GM21737 (cell line): ENCODE measurements around the gene PYCARD.
"Not testable (repeated sequence)": the region's sequence is repeated elsewhere in the genome, so short reads cannot be mapped to it uniquely, and the experiment has no call there.

Source experiments
- ATAC-seq: cut with Tn5 transposase; IDR thresholded peaks from one replicate; pipeline ENCODE4 v1.9.1; 2021; ENCODE audit warnings: mild to moderate bottlenecking, moderate library complexity; ENCODE audit not compliant: unreplicated experiment

Gene PYCARD

DNA sequence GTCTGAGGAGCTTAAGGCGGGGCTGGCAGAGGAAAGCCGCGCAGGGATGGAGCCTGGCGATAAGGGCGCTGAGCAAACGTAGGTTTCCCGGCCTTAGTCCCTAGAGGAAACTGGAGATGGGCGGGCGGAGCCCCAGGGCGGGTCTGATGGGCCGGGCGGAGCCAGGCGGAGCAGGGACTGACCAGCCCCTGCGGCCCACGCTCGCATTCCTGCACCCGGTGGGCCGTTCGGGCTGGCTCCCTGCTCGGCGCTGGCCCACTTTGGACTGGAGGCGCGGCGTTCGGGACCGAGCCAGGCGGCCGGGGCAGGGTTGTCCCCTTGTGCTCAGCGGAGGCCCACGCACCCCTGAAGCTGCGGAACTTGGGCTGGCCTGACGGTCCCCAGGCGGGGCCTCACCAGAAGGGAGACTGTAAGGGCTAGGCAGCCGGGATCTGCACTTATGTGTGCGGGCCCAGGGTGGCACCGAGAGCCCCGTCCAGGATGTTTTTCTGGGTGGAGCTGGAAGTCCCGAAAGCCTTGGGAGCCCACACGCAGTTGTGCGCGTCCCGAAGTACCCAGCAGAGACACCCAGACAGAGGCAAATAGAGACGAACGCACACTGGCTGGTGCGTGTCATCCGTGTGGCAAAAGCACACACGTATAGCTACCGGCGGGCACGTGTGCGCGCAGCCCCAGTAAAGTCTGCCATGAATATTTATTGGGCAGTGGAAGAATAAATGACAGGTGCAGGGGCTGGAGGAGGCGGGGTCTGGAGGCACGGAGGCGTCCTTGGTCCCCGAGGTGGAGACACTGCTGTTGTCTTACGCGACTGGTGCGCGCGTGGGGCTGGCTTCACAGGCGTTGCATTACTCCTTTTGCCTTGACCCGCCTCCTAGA is 13.0 kb upstream of the PYCARD start:
- no peak for ATAC-seq

GRCh38 chr16:31214708-31215286 is 12.2 kb upstream of the PYCARD start:
- ATAC-seq, result no peak

DNA sequence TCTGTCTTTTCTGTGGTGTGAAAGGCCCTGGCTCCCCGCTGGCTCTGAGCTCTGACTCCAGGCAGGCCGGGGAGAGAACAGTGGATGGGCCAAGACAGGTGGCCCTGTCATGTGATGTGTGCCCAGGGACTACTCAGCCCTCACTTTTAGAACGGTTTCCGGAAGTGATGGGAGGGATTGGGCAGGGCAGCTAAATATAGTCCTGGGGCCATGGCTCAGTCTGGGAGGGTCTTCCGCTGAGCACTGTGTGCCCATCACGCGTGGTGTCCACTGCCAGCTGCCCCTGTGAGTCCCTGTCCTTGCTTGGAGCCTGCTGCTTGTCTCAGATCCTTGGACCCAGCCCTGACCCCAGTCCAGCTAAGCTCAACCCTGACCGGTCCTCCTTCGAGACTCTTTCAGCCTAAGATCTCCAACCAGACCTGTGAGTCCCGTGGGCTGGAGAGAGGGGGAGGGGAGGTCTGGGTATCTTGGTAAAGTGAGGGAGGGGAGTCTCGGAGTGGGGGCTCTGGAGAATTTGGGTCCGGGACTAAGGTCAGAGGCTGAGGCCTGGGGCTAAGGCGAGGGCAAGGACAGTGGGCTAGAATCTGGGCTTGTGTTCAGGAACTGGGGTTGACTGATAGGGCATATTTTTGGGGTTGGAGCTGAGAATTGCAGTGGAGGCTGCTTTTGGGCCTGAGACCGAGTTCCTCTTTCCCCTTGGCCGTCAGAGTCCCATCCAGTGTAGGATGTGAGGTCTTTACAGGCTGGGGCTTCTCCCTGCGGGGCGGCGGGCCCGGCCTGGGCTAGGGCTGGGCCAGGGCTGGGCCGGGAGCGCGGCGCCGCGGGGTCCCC is 11.5 kb upstream of the PYCARD start, which contains the start of gene TRIM72:
Gene TRIM72, plus strand, starts transcription at position 243 of the 831 bp plus-strand sequence. CDS start 620 bp downstream, outside the sequence.
- ATAC-seq, result no peak

GRCh38 chr16:31213342-31213741 is 10.8 kb upstream of the PYCARD start:
- no peak for ATAC-seq

GRCh38 chr16:31206776-31207175 is 4.2 kb upstream of the PYCARD start:
- ATAC-seq, result no peak

DNA sequence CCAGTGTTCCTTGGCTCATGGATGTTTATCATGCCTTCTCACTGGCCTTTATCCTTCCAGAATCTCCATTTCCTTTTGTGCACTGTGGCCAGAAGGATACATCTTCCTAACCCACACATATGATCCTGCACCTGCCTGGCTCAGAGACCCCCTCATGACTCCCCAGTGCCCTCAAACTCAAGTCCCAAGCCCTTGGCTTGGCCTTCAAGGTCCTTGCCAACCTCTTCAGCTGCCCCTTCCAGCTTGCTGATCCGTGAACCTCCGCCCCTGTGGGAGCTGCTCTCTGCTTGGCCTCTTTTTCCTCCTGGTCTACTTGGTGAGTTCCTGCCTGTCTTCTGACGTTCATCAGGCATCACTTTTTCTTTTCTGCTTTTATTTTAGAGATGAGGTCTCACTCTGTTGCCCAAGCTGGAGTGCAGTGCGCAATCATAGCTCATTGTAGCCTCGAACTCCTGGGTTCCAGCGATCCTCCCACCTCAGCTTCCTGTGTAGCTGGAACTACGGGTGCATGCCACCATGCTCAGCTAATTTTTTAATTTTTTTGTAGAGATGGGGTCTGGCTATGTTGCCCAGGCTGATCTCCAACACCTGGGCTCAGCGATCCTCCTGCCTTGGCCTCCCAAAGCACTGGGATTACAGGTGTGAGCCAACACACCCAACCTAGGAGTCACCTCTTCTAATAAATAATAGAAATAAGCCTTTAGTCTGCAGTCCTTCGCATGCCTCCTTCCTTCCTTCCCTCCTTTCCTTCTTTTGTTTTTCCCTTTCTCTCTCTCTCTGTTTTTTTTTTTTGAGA is 2.5 kb upstream of the PYCARD start:
- no peak for ATAC-seq

- ATAC-seq, result peak; percentile 49
Observed at GRCh38 chr16:31201582-31202413, 762 bp downstream of the PYCARD start.

- no peak for ATAC-seq
Observed at GRCh38 chr16:31200821-31201568, 1.6 kb downstream of the PYCARD start.

DNA sequence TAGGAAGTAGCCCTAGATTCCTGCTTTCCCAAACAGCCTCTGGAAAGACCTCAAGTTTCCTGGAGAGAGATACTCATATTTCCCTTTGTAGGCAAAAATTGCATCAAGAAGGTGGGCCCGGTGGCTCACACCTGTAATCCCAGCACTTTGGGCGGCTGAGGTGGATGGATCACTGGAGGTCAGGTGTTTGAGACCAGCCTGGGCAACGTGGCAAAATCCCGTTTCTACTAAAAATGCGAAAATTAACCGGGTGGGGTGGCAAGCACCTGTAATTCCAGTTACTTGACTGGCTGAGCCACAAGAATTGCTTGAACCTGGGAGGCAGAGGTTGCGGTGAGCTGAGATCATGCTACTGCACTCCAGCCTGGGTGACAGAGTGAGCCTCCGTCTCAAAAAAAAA is 2.4 kb downstream of the PYCARD start:
- ATAC-seq, result not testable (repeated sequence)

DNA sequence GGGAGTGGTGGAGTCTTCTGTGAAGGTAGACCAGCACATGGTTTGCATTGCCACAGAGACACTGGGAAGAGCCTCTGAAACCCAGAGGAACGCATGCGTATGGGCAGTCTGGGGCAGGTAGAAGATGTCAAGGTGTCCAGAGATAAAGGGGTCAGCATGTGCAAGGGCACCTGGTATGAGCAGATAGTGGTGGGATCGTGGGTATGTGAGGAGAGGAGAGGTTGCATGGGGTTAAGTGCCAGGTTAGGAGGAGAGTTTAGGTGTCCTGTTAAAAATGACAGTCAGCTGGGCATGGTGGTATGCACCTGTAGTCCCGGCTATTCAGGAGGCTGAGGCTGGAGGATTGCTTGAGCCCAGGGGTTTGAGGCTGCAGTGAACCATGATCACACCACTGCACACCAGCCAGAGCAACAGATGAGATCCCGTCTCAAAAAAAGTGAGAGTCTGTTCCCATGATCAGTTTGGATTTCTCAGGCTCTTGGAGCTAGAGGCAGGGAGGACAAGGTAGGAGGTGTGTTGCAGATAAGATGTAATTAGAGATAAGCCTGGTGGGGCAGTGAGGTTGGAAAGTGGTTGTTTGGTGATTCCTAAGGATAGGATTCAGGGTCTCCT is 3.0 kb downstream of the PYCARD start:
- no peak for ATAC-seq

GRCh38 chr16:31198207-31198882 is 4.2 kb downstream of the PYCARD start:
- no peak for ATAC-seq

DNA sequence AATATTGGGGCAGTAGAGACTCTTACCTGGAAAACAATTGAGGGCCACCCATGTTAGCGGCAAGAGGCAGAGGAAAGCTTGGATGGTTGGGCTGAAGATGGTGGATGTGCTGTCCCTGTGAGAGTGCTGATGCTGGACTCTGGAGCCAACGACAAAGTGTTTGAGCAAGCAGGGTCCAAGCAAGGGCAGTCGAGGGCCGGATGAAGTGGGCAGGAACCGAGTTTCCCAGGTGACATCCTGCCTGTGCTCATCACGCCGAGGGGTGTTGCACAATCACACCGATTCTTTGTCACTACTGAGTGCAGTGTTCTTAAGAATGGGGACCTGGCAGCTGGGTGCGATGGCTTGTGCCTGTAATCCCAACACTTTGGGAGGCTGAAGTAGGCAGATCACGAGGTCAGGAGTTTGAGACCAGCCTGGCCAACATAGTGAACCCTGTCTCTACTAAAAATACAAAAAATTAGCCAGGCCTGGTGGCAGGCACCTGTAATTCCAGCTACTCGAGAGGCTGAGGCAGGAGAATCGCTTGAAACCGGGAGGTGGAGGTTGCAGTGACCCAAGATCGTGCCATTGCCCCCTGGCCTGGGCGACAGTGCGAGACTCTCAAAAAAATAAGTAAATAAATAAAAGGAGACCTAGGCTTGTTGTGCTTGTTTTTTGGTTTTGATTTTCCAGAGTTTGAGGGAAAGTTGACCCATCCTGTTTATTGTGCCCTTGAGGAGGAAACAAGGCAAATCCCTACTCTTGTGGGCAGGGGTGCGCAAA is 6.1 kb downstream of the PYCARD start:
- no peak for ATAC-seq

DNA sequence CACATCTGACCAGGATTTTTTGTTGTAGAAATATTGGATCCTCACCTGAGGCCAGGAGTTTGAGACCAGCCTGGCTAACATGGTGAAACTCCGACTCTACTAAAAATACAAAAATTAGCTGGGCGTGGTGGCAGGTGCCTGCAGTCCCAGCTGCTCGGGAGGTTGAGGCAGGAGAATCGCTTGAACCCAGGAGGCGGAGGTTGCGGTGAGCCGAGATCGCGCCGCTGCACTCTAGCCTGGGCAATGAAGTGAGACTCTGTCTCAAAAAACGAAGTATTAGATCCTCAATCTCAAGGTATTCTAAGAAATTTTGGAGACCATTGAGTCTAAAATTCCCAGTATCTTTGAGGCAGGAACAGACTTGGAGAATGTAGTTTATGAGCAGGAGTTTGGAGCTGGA is 6.7 kb downstream of the PYCARD start:
- not testable (repeated sequence) for ATAC-seq

- ATAC-seq, result no peak
Observed at GRCh38 chr16:31194898-31195297, 7.7 kb downstream of the PYCARD start.

DNA sequence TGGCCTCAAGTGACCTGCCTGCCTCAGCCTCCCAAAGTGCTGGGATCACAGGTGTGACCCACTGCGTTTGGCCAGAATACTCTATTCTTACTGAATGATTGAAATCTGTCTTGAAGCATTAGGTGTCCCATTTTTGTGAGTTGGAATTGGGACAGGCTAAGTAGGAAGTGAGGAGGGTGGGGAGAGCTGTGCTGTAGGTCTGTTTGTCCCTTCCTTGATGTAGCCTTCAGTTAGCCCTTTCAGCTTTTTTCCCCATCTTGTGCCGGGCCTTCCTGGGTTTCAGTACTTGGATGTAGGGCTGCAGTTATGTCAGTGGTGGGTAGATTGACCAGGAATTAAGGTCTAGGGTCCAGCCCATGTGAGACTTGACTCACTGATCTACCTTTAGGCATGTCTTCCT is 8.7 kb downstream of the PYCARD start:
- no peak for ATAC-seq

GRCh38 chr16:31192856-31193642 is 9.5 kb downstream of the PYCARD start:
- no peak for ATAC-seq
